Measurements from ENCODE around the gene G6PC1.

The G6PC1 gene

DNA sequence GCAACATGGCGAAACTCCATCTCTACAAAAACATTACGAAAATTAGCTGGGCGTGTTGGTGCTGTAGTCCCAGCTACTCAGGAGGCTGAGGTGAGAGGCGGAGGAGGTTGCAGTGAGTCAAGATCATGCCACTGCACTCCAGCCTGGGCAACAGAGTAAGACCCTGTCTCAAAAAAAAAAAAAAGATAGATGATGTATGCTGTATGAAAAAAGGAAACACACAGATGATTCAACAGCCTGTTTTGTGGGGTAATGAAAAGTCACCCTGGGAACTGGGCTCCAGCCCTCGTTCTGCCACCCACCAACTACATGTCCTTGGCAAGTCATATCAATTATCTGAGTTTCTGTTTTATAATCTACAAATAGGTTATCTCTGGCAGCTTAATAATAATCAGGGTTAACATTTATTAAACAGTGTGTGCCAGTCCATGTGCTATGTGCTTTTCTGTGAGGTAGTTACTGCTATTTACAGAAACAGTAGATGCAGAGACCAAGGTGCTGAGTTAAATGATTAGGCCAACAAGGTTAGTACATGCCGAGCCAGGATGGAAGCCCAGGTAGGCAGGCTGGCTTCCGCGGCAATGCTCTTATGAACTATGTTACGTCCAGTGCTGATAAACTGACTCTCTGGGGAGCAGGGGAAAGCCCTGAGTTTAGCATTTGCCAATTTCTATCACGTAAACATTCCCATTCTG, 1.1 kb downstream of the G6PC1 start:
- H3K4me3 ChIP-seq (ENCODE audit: low read depth in 1 of 2, low read length in 1 of 2): no peak overlapping the region
- TF ChIP-seq, protein P1, sequence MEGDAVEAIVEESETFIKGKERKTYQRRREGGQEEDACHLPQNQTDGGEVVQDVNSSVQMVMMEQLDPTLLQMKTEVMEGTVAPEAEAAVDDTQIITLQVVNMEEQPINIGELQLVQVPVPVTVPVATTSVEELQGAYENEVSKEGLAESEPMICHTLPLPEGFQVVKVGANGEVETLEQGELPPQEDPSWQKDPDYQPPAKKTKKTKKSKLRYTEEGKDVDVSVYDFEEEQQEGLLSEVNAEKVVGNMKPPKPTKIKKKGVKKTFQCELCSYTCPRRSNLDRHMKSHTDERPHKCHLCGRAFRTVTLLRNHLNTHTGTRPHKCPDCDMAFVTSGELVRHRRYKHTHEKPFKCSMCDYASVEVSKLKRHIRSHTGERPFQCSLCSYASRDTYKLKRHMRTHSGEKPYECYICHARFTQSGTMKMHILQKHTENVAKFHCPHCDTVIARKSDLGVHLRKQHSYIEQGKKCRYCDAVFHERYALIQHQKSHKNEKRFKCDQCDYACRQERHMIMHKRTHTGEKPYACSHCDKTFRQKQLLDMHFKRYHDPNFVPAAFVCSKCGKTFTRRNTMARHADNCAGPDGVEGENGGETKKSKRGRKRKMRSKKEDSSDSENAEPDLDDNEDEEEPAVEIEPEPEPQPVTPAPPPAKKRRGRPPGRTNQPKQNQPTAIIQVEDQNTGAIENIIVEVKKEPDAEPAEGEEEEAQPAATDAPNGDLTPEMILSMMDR (IDR thresholded peaks at IDR 0.05): no peak
- H3K9me3 ChIP-seq: no peaks in the 10 kb centered on the region
- peaks cover 4 to 8% of the 10 kb centered on the region in 2 experiments for H3K4me1 ChIP-seq (ENCODE audit: control insufficient read depth in 1 of 2, insufficient read depth in 1 of 2, low read depth in 1 of 2, low read length in 1 of 2)
- no peaks in the 10 kb centered on the region for H3K27me3 ChIP-seq
- no peaks in the 10 kb centered on the region for H3K36me3 ChIP-seq
- no peak overlapping the region for H3K27ac ChIP-seq

DNA sequence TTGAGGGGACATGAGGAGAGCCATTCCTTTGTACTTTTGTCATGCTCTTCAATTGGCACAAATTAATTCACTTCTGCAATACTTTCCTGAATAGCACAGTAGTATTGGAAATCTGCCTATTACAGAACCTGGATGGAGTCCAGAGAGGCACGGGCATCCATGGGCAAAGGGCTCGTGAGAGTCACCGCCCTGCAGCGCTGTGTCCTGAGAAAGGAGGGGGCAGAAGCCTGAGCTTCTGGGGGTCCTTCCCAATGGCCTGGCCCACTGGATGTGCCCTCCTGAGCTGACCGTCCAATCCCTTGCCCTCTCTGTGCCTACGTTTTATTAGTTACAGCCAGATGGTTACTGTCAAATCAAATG, 3.5 kb downstream of the G6PC1 start:
- TF ChIP-seq, protein P1 (IDR thresholded peaks at IDR 0.05): no peak
- no peaks in the 10 kb centered on the region for H3K27me3 ChIP-seq
- H3K27ac ChIP-seq: no peak overlapping the region
- H3K9me3 ChIP-seq: no peaks in the 10 kb centered on the region
- no peaks in the 10 kb centered on the region for H3K36me3 ChIP-seq
- H3K4me3 ChIP-seq (ENCODE audit: low read depth in 1 of 2, low read length in 1 of 2): no peak overlapping the region
- peaks cover 4 to 8% of the 10 kb centered on the region in 2 experiments for H3K4me1 ChIP-seq (ENCODE audit: control insufficient read depth in 1 of 2, insufficient read depth in 1 of 2, low read depth in 1 of 2, low read length in 1 of 2)

DNA sequence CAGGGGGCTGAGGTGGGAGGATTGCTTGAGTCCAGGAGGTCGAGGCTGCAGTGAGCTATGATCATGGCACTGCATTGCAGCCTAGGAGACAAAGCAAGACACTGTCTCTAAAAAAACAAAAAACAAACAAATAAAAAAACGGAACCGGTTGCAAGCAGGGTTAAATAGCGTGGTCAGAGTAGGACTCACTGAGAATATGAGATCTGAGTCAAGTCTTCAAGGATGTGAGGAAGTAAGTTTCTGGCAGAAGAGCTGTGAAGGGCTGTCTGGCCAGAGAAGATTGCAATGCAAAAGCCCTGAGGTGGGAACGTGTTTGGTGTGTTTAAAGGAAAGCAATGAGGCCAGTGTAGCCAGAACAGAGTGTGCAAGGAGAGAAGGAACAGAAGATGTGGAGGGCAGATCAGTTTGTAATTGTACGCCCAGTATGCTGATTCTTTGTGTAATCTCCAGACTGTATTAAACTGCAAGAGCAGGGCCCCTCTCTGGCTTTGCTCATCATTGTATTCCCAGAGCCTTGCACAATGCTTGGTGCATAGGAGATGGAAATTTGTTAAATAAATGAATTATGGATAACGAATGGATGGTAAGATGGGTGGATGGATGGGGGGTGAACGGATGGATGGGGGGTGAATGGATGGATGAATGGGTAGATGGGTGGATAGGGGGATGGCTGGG, 6.3 kb downstream of the G6PC1 start:
- H3K36me3 ChIP-seq: no peaks in the 10 kb centered on the region
- H3K4me3 ChIP-seq (ENCODE audit: low read depth in 1 of 2, low read length in 1 of 2): no peak overlapping the region
- TF ChIP-seq, protein P1 (IDR thresholded peaks at IDR 0.05): no peak
- no peaks in the 10 kb centered on the region for H3K27me3 ChIP-seq
- no peaks in the 10 kb centered on the region for H3K9me3 ChIP-seq
- H3K27ac ChIP-seq: no peak overlapping the region
- H3K4me1 ChIP-seq (ENCODE audit: control insufficient read depth in 1 of 2, insufficient read depth in 1 of 2, low read depth in 1 of 2, low read length in 1 of 2): peaks cover under 1 to 4% of the 10 kb centered on the region in 2 experiments

DNA sequence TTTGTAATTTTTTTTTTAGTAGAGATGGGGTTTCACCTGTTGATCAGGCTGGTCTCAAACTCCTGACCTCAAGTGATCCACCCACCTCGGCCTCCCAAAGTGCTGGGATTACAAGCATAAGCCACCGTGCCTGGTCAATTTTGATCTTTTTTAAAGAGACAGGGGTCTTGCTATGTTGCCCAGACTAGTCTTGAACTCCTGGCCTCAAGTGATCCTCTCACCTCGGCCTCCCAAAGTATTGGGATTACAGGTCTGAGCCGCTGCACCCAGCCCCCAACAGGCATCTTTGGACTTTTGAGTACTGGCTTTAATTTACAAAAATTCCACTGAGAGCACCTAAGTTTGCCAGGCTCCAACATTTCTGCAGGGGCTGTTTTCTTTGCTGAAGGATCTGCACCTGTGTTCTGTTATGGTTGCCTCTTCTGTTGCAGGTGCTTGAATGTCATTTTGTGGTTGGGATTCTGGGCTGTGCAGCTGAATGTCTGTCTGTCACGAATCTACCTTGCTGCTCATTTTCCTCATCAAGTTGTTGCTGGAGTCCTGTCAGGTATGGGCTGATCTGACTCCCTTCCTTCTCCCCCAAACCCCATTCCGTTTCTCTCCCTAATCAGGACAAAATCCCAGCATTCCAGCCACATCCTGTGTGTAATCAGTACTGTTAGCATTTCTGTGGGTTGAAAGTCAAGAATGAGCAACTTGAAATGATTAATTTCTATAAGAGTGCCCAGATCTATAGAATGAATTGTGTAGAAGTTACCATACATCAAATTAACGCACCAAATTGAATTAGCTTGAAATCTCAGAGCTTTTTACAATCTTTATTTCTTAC, 8.5 kb downstream of the G6PC1 start:
- TF ChIP-seq, protein P1 (IDR thresholded peaks at IDR 0.05): no peak
- H3K27ac ChIP-seq: no peak overlapping the region
- no peak overlapping the region for H3K4me3 ChIP-seq (ENCODE audit: low read depth in 1 of 2, low read length in 1 of 2)
- H3K4me1 ChIP-seq (ENCODE audit: control insufficient read depth in 1 of 2, insufficient read depth in 1 of 2, low read depth in 1 of 2, low read length in 1 of 2): no peaks in the 10 kb centered on the region
- H3K9me3 ChIP-seq: no peaks in the 10 kb centered on the region
- H3K27me3 ChIP-seq: no peaks in the 10 kb centered on the region
- no peaks in the 10 kb centered on the region for H3K36me3 ChIP-seq

DNA sequence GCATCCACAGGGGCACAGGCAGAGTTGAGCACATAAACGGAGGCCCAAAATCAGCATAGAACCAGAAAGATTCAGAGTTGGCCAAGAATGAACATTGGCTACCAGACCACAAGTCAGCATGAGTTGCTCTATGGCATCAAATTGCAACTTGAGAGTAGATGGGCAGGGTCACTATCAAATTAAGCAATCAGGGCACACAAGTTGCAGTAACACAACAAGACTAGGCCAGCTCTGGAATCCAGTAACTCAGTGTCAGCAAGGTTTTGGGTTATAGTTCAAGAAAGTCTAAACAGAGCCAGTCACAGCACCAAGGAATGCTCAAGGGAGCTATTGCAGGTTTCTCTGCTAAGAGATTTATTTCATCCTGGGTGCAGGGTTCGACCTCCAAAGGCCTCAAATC, 12.9 kb downstream of the G6PC1 start:
- no peaks in the 10 kb centered on the region for H3K4me1 ChIP-seq (ENCODE audit: control insufficient read depth in 1 of 2, insufficient read depth in 1 of 2, low read depth in 1 of 2, low read length in 1 of 2)
- no peaks in the 10 kb centered on the region for H3K9me3 ChIP-seq
- no peaks in the 10 kb centered on the region for H3K27me3 ChIP-seq
- no peak overlapping the region for H3K27ac ChIP-seq
- TF ChIP-seq, protein P1 (IDR thresholded peaks at IDR 0.05): no peak
- no peak overlapping the region for H3K4me3 ChIP-seq (ENCODE audit: low read depth in 1 of 2, low read length in 1 of 2)
- no peaks in the 10 kb centered on the region for H3K36me3 ChIP-seq

All from neutrophil (primary cell).